ENCODE data around the gene SRRM4. TPM values are rescaled to one million over a fixed set of nuclear protein-coding genes. Genes with fewer than 3 reads are reported as not detected.

SRRM4 gene
- total RNA-seq, 1 donor from 2014 or later = not detected

DNA sequence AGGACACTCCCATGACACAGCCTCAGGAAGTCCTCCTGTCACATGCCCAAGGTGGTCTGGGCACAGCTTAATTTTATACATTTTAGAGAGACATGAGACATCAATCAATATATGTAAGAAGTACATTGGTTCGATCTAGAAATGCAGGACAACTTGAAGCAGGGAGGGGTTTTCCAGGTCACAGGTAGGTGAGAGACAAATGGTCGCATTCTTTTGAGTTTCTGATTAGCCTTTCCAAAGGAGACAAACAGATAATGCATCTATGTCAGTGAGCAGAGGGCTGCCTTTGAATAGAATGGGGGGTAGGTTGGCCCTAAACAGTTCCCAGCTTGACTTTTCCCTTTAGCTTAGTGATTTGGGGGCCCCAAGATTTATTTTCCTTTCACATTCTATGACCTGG is 199.9 kb downstream of the SRRM4 start:
- Mint-ChIP-seq H3K4me1 (no peaks in the 10 kb centered on the region), H3K9me3 (no peaks in the 10 kb centered on the region), H3K27me3 (no peaks in the 10 kb centered on the region), H3K36me3 (ENCODE audit: low read depth) (no peaks in the 10 kb centered on the region), H3K27ac (no peak overlapping the region), H3K4me3 (no peak overlapping the region)
- intact Hi-C loops (cut with micrococcal nuclease) = no loop called here
- DNase-seq = no peak

DNA sequence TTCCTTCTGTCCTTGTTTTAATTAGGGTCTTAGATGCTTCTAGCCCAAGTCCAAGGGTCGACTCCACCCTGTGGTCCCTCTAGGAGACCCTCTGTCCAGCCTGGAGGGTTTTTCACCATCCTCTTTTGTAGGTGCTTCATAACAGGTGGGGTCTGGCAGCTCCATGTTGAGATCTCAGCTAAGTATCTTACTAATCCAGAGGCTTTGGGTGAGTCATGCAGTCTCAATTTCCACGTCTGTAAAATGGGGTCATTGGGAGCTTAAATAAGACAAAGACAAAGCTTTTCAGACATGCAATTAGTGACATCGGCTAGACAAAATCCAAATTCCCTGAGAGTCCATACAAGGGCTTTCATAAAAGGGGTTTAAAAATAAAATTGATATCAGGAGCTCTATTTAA is 200.6 kb downstream of the SRRM4 start:
- H3K36me3 Mint-ChIP-seq (ENCODE audit: low read depth) = no peaks in the 10 kb centered on the region
- H3K27me3 Mint-ChIP-seq = no peaks in the 10 kb centered on the region
- no peak overlapping the region for H3K27ac Mint-ChIP-seq
- DNase-seq = no peak
- intact Hi-C loops (cut with micrococcal nuclease) = no loop called here
- no peaks in the 10 kb centered on the region for H3K4me1 Mint-ChIP-seq
- no peak overlapping the region for H3K4me3 Mint-ChIP-seq
- H3K9me3 Mint-ChIP-seq = no peaks in the 10 kb centered on the region

DNA sequence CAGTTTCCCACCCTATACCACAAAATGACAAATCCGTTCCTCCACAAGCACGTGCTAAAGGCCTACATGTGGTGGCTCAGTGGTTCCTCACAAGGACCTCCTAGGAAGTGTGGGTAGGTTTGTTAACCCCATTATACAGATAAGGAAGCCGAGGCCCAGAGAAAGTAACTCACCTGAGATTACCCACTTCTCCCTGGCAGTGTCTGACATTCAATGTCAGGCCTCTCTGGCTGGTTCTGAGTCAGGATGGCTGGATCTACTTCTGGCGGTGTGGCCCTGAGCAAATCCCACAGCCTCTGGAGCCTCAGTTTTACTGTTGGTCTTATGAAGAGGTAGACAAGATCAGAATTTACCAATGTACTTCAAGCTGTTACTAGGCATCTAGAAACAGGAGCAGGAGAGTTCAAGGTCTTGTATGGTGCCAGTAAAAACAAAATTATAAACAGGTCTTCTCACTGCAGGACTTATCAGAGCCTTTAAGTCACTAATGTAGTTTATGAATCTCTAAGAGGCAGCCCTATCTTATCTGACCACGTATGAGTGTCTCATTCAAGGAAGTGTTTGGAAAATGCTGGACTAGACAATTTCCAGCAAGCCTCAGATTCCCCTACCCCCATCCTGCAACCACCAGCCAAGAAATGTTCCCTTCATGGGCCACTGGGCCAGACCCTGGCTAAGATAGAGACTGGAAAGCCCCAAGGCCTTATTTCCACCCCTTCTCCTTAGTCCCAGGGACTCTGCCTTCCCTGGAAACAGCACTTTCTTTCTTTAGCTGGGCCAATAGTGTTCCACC is 201.6 kb downstream of the SRRM4 start:
- H3K36me3 Mint-ChIP-seq (ENCODE audit: low read depth) = no peaks in the 10 kb centered on the region
- H3K4me3 Mint-ChIP-seq = no peak overlapping the region
- no peaks in the 10 kb centered on the region for H3K27me3 Mint-ChIP-seq
- no peaks in the 10 kb centered on the region for H3K9me3 Mint-ChIP-seq
- intact Hi-C loops (cut with micrococcal nuclease) = no loop called here
- H3K27ac Mint-ChIP-seq = no peak overlapping the region
- DNase-seq = no peak
- no peaks in the 10 kb centered on the region for H3K4me1 Mint-ChIP-seq

DNA sequence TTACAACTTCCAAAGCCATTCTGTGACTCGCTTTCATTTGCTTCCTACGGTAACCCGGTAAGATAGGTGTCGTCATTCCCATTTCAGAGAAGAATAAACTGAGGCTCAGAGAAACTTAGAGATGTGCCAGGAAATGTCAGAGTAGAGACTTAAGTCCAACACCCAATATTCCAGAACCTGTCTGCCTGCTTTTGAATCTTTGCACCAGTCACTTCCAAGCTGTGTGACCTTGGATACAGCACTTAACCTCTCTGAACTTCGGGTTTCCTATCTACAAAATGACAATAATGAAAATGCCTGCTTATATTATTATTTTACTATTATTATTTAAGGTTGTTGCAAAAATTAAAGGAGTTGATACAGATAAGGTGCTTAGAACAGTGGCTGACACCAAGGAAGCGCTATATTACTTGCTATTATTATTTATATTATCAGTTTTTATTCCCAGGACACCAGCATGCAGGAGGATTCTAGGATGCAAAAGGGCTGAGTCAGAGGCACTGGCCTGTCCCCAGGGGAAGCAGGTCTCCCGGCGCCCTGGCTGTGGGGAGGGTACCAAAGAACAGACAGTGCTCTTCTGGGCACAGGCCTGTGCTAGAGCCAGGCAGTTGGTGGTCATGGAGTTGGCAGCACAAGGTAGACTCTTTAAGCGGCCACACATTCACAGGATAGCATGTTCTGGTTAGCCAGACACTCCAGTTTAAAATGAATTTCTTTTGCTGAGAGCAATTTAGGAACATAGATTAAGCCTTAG is 202.8 kb downstream of the SRRM4 start:
- Mint-ChIP-seq H3K27me3 (no peaks in the 10 kb centered on the region), H3K4me3 (no peak overlapping the region), H3K9me3 (no peaks in the 10 kb centered on the region), H3K27ac (no peak overlapping the region), H3K4me1 (no peaks in the 10 kb centered on the region), H3K36me3 (ENCODE audit: low read depth) (no peaks in the 10 kb centered on the region)
- intact Hi-C loops (cut with micrococcal nuclease) = no loop called here
- no peak for DNase-seq

DNA sequence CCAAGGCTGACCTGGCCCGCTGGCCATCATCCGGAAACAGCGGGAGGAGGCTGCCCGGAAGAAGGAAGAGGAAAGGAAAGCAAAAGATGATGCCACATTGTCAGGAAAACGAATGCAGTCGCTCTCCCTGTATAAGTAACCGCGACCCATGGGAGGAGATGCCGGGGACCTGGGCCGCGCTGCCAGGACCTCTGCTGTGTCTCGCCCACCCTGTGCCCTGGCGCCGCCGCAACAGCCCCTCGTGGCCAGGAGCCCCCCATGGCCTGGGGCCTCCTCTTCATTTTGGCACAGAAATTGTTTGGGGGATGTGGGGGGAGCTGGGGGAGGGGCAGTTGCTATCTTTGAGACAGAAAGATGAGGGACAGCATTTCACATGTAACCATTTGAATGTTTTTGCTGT is 213.9 kb downstream of the SRRM4 start:
- H3K9me3 Mint-ChIP-seq = no peaks in the 10 kb centered on the region
- no peak overlapping the region for H3K27ac Mint-ChIP-seq
- no peaks in the 10 kb centered on the region for H3K4me1 Mint-ChIP-seq
- no peaks in the 10 kb centered on the region for H3K36me3 Mint-ChIP-seq (ENCODE audit: low read depth)
- intact Hi-C loops (cut with micrococcal nuclease) = no loop called here
- H3K27me3 Mint-ChIP-seq = no peaks in the 10 kb centered on the region
- H3K4me3 Mint-ChIP-seq = no peak overlapping the region
- no peak for DNase-seq

DNA sequence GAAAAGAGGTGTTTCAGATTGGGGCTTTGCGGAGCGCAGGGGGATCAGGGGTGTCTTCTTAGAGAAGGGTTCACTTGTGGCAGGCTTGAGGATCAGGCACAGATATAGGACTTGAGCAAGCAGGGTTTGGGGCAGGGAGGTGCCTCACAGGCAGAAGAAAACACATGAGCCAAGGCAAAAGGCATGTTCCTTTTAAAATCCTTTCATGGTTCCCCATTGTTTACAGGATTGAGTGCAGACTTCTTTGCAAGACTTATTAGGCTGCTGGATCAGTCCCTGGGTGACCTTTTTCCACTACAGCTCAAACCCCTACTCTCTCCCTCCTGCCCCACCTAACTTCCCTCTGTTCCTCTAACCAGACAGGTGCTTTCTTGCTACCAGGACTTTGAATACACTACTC is 217.1 kb downstream of the SRRM4 start:
- no peak overlapping the region for H3K27ac Mint-ChIP-seq
- intact Hi-C loops (cut with micrococcal nuclease) = no loop called here
- no peak overlapping the region for H3K4me3 Mint-ChIP-seq
- no peaks in the 10 kb centered on the region for H3K27me3 Mint-ChIP-seq
- H3K4me1 Mint-ChIP-seq = no peaks in the 10 kb centered on the region
- no peak for DNase-seq
- H3K36me3 Mint-ChIP-seq (ENCODE audit: low read depth) = no peaks in the 10 kb centered on the region
- H3K9me3 Mint-ChIP-seq = no peaks in the 10 kb centered on the region

DNA sequence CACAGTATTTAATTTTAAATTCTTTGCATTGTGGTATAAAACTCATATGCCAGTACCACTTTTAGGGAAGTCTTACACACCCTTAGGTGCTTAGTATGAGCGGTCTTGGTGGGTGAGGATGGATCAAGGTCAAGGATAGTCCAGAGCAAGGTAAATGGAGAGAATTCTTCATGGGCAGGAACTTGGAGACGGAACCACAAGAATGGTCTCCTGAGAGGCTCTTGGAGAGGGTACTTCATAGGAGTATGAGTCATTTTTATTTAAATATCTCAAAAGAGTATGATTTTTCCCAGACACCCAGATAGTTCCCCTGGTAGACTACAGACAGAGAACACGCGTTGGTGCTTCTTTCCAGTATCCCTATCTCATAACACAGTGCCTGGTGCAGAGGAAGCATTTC is 219.3 kb downstream of the SRRM4 start:
- Mint-ChIP-seq H3K27me3 (no peaks in the 10 kb centered on the region), H3K4me3 (no peak overlapping the region), H3K4me1 (no peaks in the 10 kb centered on the region), H3K27ac (no peak overlapping the region), H3K36me3 (ENCODE audit: low read depth) (no peaks in the 10 kb centered on the region), H3K9me3 (no peaks in the 10 kb centered on the region)
- intact Hi-C loops (cut with micrococcal nuclease) = no loop called here
- DNase-seq = no peak

DNA sequence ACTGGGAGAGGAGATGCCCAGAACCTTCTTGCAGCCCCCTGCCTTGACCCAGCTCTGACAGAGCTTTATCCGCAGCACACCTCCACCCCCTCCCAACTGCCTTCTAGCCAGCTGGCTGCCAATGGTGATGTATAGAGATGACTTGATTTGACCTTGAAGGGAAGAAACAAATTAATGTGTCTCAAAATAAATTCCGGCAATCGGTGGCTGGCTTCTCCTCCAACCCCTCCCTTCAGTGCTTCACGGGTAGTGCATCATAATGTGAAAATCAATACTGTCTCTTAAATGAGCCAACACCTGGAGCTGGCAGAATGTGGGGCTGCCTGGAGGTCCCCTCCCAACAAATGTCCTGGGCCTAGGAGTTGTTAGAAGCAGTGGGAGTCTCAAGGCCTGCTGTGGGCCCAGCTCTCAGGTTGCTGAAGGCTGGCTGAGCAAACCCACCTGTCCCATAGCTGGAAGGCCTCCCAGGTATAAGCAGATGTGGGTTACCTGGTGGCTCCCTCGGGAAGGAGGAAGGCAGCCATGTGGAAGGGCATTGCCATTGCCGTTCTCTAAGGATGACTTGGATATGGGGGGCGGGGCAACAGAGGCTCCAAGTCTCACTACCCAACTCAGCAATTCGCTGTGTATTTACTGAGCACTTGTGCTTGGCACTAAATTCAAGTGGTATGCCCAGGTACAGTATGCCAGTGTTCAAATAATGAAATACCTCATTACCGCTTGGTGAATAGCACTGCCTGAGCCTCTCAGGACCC is 220.6 kb downstream of the SRRM4 start:
- Mint-ChIP-seq H3K9me3 (no peaks in the 10 kb centered on the region), H3K4me3 (no peak overlapping the region), H3K4me1 (no peaks in the 10 kb centered on the region), H3K27me3 (no peaks in the 10 kb centered on the region), H3K27ac (no peak overlapping the region), H3K36me3 (ENCODE audit: low read depth) (no peaks in the 10 kb centered on the region)
- DNase-seq = no peak
- intact Hi-C loops (cut with micrococcal nuclease) = no loop called here

DNA sequence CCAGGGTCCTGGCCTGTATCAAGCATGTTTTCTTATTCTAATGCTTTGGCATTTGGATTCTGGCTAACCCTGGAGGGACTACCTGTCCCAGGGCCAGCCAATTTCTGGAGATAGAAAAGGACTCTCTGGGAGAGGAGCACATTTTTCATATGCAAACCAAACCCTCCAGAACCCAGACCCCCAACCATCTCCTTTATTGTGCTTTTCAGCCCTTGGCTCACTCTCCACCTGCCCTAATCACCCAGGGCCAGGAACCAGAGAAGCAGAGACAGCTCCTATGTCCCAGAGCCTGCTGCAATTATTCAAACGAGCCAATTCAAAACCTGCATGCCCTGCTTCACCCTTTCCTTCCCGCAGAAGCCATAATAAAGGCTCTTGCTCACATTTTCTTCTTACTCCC is 221.2 kb downstream of the SRRM4 start:
- H3K9me3 Mint-ChIP-seq = no peaks in the 10 kb centered on the region
- H3K27me3 Mint-ChIP-seq = no peaks in the 10 kb centered on the region
- DNase-seq = no peak
- no peaks in the 10 kb centered on the region for H3K4me1 Mint-ChIP-seq
- H3K4me3 Mint-ChIP-seq = no peak overlapping the region
- H3K36me3 Mint-ChIP-seq (ENCODE audit: low read depth) = no peaks in the 10 kb centered on the region
- intact Hi-C loops (cut with micrococcal nuclease) = no loop called here
- H3K27ac Mint-ChIP-seq = no peak overlapping the region

DNA sequence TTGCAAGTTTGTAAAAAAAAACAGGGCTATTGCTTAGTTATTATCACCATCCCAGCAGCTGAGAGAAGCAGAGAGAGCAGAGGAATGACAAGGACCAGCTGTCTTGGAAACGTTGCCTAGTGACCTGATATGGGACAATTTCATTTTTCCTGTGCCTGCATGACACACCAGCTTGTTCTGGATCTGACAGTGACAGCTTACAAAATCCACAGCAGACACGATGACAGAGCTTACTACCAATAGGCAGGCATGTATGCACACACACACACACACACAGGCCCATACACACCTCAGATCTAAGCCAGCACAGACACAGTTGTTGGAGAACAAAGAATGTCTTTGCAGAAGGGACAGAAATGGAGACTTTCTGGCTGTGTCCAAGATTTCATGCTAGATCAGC is 222.8 kb downstream of the SRRM4 start:
- Mint-ChIP-seq H3K27ac (no peak overlapping the region), H3K4me3 (no peak overlapping the region), H3K36me3 (ENCODE audit: low read depth) (no peaks in the 10 kb centered on the region), H3K27me3 (no peaks in the 10 kb centered on the region), H3K9me3 (no peaks in the 10 kb centered on the region), H3K4me1 (no peaks in the 10 kb centered on the region)
- no peak for DNase-seq
- intact Hi-C loops (cut with micrococcal nuclease) = no loop called here

DNA sequence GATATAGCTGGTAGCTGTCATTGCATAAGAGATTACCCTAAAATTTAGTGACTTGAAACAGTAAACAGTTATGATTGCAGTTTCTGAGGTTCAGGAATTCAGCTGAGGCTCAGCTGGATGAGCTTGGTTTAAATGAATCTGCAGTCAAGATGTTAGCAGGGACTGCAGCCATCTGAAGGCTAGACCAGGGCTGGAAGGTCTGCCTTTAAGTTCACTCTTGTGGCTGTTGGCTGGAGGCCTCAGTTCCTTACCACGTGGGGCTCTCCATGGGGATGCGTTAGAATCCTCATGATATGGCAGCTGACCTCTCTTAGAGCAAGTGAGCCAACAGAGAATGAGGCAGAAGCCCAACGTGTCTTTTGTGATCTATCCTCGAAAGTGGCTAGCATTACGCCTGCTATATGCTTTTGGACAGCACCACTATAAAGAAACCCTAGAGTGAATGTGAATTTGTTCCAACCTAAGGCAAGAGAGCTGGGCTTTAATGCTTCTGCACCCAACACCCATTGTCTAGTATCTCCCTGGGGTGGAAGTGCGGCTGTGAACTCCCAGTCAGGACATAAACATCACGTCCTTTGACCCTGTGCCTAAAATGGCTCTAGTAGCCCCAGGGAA is 223.4 kb downstream of the SRRM4 start:
- Mint-ChIP-seq H3K4me1 (no peaks in the 10 kb centered on the region), H3K4me3 (no peak overlapping the region), H3K36me3 (ENCODE audit: low read depth) (no peaks in the 10 kb centered on the region), H3K9me3 (no peaks in the 10 kb centered on the region), H3K27me3 (no peaks in the 10 kb centered on the region), H3K27ac (no peak overlapping the region)
- intact Hi-C loops (cut with micrococcal nuclease) = no loop called here
- DNase-seq = no peak

DNA sequence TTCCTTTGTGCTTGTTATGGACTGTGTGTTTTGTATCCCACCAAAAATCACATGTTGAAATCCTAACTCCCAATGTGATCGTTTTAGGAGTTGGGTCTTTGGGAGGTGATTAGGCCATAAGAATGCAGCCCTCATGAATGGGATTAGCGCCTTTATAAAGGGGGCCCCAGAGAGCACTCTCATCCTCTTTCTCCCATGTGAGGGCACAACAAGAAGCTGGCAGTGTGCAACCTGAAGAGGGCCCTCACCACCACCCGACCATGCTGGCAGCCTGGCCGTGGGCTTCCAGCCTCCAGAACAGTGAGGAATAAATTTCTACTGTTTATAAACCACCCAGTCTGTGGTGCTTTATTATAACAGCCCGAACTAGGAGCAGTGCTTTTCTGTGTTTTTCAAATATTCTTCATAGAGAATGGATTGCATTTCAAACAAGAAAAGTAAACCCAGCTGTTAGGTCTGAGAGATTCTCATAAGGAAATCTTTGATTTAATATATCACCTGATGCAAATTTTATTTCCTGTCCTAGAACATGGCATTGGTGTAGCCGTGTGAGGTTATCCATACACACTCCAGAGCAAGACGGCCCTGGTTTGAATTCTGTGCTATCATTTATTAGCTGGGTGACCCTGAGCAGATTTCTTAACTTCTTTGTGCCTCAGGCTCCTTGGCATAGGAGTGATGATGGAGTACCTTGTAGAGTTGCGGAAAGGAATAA is 225.2 kb downstream of the SRRM4 start:
- Mint-ChIP-seq H3K27me3 (no peaks in the 10 kb centered on the region), H3K27ac (no peak overlapping the region), H3K9me3 (no peaks in the 10 kb centered on the region), H3K4me3 (no peak overlapping the region), H3K36me3 (ENCODE audit: low read depth) (no peaks in the 10 kb centered on the region), H3K4me1 (no peaks in the 10 kb centered on the region)
- no peak for DNase-seq
- intact Hi-C loops (cut with micrococcal nuclease) = no loop called here

DNA sequence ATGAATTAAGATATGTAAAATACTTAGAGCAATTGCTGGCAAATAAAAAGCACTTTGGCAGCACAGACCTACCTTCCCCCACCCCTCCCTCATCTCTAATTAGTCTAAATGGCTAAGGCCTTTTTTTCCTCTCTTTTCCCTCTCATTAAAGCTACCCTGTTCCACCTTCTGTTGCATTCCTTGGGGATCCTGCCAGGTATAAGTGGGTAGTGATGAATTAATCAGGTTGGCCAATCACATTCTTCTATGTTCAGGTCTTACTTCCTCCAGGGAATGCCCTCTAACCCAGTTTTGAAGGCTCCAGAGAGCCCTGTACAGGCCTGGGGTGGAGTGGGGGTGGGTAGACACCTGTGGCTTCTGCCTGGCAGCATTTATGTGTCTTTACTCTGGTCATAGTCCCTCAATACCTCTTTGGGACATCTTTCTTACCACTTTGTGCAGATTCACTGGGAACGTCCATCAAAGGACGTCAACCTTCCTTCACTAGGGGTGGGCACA is 225.8 kb downstream of the SRRM4 start:
- Mint-ChIP-seq H3K27ac (no peak overlapping the region), H3K27me3 (no peaks in the 10 kb centered on the region), H3K9me3 (no peaks in the 10 kb centered on the region), H3K4me3 (no peak overlapping the region), H3K4me1 (no peaks in the 10 kb centered on the region), H3K36me3 (ENCODE audit: low read depth) (no peaks in the 10 kb centered on the region)
- DNase-seq = no peak
- intact Hi-C loops (cut with micrococcal nuclease) = no loop called here

Data from activated CD4-positive, alpha-beta T cell treated with anti-CD3 and anti-CD28 coated beads, Interleukin-2, amount 10 ng/mL, durations not matched to agents 24 days and 14 days (primary cell).